GM19025 (cell line): Measurements from ENCODE around the gene TACR3.
"Not testable (repeated sequence)": the region's sequence is repeated elsewhere in the genome, so short reads cannot be mapped to it uniquely, and the experiment has no call there.

Source experiments
- ATAC-seq: cut with Tn5 transposase; IDR thresholded peaks from one replicate; pipeline ENCODE4 v1.9.1; 2021; ENCODE audit warnings: mild to moderate bottlenecking, low read depth, moderate library complexity; ENCODE audit not compliant: unreplicated experiment

Gene TACR3, protein sequence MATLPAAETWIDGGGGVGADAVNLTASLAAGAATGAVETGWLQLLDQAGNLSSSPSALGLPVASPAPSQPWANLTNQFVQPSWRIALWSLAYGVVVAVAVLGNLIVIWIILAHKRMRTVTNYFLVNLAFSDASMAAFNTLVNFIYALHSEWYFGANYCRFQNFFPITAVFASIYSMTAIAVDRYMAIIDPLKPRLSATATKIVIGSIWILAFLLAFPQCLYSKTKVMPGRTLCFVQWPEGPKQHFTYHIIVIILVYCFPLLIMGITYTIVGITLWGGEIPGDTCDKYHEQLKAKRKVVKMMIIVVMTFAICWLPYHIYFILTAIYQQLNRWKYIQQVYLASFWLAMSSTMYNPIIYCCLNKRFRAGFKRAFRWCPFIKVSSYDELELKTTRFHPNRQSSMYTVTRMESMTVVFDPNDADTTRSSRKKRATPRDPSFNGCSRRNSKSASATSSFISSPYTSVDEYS

DNA sequence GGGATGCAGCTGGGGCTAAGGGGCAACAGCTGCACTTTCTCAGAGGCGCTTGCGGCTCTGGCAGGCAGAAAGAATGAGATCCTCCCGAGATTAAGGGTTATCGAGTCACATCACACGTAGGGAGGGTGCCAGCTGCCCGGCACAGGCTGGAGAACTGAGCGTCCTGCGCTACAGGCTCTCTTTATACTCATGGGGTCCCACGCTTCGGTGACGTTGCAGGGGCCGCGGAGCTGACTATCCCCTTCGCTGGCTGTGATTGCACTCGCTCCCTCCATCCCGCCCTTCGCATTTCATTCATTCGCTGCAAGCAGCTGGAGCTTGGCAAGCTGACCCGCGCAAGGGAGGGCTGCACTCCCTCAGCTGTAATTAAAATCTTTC is at the start of gene TACR3:
Gene TACR3 (minus strand): TSS at position 156 of the 378 bp plus-strand sequence. CDS start 310 bp downstream, outside the sequence.
- ATAC-seq = no peak

DNA sequence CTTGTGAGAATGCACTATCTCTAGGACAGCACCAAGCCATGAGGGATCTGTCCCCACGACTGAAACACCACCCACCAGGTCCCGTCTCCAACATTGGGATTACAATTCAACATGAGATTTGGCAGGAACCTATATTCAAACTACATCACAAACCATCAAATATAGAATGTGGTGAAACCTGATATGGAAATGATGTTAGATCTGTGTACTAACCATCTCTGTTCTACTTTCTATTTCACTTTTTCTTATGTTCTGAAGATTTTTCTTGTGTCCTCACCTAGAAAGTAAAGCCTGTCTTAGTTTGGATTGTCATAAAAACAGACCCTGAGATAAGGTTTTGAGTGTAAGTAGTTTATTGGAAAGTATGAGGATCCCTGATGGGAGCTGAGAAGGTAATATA is 37.8 kb upstream of the TACR3 start:
- ATAC-seq = peak; percentile 50

DNA sequence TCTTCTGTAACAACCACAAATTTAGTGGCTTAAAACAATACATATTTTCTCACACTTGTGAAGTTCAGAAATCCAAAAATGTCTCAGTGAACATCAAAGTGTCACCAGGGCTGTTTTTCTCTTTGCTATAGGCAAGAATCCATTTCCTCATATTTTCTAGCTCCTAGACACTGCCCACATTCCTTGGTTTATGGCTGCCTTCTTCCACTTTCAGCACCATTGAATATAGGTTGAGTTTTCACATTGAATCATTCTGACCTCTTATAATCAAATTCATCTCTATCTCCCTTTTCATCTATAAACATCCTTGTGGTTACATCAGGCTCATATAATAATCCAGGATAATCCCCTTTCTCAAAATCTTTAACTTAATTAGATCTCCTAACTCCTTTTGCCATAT is 37.0 kb upstream of the TACR3 start:
- ATAC-seq = no peak

DNA sequence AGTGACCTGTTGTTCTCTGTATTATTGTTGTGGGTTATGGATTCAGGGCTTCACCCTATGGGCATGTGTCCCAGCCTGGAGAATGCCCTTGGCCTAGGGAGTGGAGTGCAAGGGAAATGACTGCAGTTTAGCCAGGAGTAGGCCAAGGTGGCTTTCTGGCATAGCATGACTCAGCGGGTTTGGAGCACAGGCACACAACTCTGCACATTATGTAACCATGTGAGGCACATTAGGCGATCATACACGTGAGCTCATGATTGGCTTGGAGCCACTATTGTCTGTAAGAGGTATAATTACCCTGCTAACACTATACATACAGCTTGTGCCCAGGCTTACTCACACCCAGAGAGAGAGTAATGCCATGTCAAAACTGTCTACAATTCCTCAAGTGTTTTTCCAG is 35.1 kb upstream of the TACR3 start:
- no peak for ATAC-seq

DNA sequence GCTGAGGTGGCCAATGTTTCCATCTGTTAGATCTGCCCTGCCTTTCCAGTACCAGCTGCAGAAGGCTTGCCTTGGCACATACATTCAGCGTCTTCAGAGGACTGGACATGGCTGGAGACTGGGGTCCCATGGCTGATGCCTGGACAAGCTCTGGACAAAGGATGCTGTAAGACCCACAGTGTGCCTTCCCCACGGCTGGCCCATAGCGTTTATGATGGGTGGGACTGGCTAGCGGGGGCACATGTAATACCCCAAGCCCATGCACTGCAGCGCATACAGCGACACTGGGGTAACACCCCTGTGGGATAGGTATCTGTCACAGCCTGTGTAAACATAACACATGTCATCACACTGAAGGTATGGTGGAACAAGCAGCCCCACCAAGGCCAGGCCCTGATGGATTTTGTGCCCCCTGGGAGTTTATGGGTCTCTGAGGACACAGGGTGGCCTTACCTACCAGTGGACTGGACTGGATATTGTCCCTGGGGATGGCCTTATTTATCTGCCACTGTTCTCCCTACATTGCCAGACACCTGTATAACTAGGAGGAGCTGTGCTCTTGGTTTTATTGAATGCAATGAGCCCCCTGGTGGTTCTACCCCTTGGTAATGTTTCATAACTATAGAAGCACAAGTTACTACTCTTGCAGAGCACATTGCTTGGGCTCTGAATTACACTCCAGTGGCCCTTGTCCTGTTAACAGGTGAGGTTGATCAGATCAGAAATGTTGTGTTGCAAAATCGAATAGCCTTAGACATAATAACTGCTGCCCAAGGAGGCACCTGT is 34.3 kb upstream of the TACR3 start:
- ATAC-seq = no peak

DNA sequence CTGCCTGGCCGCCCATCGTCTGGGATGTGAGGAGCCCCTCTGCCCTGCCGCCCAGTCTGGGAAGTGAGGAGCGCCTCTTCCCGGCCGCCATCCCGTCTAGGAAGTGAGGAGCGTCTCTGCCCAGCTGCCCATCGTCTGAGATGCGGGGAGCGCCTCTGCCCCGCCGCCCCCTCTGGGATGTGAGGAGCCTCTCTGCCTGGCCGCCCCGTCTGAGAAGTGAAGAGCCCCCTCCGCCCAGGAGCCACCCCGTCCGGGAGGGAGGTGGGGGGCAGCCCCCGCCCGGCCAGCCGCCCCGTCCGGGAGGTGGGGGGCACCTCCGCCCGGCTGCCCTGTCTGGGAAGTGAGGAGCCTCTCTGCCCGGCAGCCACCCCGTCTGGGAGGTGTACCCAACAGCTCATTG is 3.4 kb upstream of the TACR3 start:
- not testable (repeated sequence) for ATAC-seq

DNA sequence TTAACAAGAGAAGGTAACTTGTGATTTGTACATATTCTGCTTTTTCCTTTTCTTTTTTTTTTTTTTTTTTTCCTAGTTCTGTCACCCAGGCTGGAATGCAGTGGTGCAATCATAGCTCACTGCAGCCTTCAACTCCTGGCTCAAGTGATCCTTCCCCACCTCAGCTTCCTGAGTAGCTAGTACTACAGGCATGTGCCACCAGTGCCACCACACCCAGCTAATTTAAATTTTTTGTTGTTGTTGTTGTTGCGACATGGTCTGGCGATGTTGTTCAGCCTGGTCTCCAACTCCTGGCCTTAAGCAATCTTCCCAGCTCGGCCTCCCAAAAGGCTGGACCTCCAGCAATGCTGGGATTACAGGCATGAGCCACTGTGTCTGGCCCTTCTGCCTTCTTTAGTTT is 1.5 kb upstream of the TACR3 start:
- no peak for ATAC-seq

DNA sequence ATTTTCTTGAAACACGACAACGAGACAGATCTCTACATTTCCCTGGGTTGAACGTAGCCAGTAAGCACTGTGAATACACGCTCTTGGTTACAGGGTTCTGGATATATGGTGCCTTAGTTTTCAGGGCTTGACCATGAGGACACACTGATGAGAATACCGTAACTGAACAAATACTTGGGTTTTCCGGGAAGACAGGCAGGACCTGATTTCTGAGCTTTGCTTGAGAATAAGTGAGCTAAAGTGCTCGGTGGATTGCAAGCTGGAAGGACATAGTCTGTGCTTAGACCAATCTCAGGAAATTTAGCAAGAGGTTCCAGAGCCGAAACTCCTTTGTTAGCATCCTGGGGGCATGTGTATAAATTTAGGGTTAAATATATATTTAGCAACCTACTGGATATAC is 876 bp upstream of the TACR3 start:
- no peak for ATAC-seq

DNA sequence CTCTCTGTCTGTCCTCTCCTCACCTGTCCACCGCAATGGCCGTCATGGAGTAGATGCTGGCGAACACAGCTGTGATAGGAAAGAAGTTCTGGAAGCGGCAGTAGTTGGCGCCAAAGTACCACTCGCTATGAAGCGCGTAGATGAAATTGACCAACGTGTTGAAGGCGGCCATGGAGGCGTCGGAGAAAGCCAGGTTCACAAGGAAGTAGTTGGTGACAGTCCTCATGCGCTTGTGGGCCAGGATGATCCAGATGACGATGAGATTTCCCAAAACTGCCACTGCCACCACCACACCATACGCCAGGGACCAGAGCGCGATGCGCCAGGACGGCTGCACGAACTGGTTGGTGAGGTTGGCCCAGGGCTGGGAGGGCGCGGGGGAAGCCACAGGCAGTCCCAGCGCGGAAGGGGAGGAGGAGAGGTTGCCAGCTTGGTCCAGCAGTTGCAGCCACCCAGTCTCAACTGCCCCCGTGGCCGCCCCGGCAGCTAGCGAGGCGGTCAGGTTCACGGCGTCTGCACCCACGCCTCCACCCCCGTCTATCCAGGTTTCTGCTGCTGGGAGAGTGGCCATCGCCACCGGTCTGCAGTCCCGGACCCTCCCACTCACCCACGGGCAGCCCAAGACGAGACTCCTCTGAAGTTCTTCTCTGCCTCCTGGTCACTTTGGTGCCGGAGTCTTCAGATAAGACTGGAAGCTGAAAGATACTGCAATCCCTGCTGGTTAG is 518 bp downstream of the TACR3 start:
- no peak for ATAC-seq

DNA sequence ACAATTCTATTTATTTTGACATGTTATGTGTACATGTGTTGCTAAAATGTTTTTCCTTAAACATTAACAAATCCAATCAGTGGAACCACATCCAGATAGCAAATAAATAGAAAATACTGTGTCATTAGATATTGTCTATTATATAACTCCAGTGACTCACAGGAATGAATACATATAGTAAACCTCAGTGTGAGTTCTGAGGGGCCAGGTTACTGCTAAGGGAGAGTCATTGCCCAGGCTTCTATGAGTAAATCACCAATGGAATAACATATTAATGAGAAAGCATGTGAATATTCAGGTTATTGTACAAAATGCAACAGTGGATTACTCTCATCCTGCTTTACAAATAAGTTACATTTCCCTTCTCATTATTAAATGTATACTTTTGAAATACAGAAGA is 27.2 kb downstream of the TACR3 start:
- no peak for ATAC-seq

DNA sequence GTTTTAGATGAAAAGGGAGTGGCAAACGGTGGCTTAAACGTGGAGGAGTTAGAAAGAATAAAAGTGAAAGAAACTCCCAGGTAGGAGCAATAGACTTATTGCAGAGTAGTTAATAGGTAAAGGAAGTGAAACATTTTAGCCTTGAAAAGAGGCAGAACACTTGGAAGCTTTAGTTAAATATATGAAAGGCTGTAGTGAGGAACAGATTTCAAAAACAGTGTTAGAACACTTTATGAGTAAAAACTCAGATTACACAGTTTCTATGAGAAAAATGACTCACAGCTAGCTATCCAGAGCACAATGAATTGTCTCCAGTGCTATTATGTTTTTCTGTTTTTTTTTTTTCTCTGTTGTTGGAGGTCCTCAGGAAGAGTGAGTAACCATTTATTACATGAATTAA is 45.8 kb downstream of the TACR3 start:
- peak; percentile 52 for ATAC-seq

DNA sequence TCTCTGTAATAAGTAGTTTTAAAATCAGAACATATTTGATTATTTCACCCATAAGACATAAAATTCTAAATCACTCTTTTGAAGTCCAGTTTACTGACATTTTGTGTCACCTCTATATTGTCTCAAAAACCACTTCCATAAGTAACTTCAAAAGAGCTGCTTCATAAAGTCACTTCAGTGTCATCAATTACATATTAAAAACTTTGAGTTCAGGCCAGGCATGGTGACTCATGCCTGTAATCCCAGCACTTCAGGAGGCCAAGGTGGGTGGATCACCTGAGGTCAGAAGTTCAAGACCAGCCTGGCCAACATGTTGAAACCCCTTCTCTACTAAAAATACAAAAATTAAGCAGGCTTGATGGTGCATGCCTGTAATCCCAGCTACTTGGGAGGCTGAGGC is 53.0 kb downstream of the TACR3 start:
- not testable (repeated sequence) for ATAC-seq

DNA sequence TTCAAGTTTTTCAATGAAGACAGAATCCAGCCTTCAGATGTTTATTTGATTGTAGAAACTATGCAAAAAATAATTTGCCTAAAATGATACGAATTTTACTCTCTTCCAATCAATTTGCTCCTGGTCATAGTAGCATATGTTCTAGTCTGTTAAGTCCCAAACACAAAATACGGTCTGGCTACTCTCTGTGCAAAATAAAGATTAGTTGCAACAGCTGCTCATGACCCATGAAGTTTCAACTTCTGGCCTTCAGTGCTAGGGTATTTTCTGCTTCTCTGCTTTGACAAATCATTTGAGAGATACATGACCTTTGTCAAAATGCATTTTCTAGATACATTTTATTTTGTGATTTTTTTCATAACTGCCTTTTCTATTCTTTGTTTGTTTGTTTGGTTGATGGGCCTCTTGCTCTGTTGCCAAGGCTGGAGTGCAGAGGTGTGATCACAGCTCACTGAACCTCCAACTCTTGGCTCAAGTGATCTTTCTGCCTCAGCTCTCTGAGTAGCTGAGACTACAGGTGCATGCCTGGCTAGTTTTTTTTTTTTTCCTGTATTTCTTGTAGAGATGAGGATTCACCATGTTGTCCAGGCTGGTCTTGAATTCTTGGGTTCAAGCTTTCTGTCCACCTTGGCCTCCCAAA is 55.2 kb downstream of the TACR3 start:
- ATAC-seq = no peak

DNA sequence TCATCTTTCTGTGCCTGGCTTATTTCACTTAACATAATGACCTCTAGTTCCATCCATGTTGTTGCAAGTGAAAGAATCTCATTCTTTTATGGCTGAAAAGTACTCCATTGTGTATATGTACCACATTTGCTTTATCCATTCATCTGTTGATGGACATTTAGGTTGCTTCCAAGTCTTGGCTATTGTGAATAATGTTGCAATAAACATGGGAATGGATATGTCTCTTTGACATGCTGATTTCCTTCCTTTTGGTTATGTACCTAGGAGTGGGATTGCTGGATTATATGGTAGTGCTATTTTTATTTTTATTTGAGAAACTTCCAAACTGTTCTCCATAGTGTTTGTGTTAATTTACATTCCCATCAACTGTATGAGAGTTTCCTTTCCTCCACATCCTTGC is 71.2 kb downstream of the TACR3 start:
- no peak for ATAC-seq

DNA sequence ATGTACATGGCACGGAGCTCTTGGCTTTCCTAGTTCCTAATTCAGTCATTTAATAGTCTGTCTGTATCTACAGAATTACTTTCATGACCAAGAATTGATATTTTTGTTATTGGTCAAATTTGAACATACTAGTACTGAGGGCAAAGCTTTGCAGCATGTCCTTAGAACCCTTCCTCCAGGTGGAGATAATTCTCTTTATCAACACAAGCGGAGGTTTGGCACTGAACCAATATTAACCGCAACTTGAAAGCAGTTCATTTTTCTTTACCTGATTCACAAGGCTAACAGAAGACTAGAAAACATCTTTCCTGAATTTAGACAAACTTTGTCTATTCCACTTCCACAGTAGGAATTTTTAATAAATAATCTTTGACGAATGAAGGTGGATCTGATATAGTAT is 73.8 kb downstream of the TACR3 start:
- ATAC-seq = no peak

DNA sequence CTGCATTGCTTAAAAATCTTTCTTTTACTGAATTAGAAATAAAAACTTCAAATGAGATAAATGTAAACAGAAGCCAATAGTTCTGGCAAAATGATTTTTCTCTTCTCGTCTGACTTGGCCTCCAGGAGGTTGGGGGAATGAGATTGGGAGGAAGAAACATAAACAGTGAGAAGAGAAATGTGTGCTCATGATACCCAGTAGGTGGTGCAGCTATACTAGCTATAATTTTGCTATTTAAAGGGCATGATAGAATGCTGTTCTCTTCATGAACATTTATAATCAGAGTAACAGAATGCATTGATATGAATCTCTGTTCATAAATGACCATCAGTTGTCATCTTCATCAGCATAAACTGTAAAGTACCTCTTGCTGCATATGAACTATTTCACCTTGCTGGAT is 85.5 kb downstream of the TACR3 start:
- ATAC-seq = no peak

DNA sequence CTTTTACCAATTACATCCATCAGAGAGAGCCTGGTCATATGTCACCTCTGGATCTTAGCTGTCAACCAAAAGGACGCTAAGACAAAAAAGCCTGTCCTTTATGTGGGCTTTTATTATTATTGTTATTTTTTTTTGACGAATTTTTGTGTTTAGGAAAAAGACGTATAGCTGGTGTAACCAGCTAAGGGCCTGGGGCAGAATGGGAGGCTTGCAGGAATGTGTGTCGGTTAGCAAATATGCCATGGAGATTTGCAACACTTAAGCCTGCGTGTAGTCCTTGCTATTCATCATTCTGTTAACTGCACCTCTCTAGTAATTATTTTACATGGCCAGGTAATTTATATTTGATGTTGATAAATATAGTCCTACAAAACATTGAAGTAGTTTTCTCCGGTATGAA is 93.5 kb downstream of the TACR3 start:
- no peak for ATAC-seq

DNA sequence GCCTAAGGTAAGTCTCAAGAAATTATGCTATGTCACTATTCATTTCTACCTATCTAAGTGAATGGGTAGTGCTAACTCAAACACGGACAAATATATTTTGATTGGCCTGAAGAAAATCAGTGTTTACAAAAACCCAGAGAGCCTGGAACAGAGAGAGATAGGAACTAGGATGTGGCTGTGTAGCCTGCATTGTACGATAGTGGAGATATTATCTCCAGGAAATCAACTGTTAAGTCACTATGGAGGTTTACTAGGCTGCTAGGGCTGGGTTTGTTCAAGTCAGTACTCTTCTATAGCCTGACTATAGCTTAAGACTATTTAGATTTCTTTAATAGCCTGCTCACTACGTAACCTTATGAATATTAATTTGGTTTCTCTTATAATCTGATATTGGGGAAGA is 127.9 kb downstream of the TACR3 start:
- ATAC-seq = no peak

DNA sequence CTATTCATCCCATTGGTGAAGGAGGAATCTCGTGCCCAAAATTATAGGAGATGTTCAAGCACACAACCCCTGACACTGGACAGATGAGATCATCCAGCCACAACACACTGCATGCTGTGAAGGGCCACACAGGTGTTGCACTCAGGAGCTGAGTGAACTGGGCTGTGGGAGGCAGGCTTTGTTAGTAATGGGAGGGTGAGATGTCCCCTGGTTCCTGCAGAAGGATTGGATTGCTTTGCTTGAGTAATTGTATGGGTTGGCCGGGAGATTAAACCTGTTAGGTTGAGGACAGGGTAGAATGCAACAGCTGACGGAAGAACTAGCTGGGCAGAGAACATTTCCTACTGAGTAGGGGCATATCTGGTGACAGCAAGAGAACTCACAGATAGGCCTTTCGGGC is 152.2 kb downstream of the TACR3 start:
- no peak for ATAC-seq

DNA sequence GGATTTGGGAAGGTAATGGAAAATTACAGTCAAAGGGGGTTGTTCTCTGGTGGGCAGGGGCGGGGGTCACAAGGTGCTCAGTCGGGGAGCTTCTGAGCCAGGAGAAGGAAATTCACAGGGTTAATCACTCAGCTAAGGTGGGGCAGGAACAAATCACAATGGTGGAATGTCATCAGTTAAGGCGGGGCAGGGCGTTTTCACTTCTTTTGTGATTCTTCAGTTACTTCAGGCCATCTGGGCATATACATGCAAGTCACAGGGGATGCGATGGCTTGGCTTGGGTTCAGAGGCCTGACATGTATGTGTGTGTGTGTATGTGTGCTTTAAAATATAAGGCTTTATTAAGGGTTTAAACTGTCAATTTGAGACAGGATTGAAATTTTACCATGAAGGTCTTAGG is 160.6 kb downstream of the TACR3 start:
- not testable (repeated sequence) for ATAC-seq
